G401.6 (cell line): ENCODE results near the gene SLC38A3.

Experiments
- FAIRE-seq: peaks from 2 replicates; lab custom pipeline; 2012; peaks lifted over from hg19 to GRCh38; lab: Jason Lieb, UNC

Gene SLC38A3

DNA sequence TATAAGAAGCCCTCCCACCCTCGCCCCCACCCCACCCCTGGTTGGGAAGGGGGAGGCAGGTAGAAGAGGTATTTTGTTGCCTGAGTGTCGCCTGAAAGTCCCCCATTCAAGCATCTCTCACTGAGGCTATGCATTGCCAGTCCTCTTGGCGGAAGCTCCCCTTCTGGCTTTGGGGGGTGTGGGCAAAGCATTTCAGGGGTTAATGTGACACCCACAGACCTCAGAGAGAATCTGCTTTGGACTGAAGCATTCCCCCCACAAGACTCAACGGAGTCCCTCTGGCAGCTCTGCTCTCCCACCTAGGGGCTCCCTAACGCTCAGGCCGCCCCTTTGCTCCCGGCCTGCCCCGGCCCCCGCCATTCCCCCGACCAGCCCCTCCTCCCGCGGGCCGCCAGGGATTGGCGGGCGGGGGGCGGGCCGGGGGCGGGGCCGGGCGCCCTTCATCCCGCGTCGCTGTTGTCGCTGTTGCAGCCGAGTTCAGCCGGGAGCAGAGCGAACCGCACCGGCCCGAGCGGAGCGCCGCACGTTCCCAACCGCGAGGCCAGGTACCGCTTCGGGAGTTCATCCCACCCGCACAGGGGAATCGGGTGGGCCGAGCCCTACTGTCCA lies at the start of gene SLC38A3:
SLC38A3 (plus strand) TSS at position 468 of the 609 bp plus-strand sequence. CDS start 8,929 bp downstream, outside the sequence.
- FAIRE-seq: no peak

DNA sequence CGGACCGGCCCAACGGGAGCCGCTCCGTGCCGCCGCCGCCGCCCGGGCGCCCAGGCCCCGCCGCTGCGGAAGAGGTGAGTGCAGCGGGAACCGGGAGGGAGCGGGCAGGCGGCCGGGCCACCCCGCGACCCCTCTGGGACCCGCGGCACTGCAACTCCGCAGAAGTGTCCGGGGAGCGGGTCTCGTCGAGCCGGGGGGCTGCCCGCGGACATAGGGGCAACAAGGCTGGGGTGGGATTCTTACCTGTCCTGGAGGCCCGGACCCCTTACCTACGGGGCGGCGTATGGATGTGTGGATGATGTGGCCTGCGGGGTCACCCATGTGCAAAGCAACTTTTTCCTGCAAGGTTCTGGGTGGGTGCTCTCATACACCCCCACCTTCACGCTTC lies 49.6 kb upstream of the SLC38A3 start:
- FAIRE-seq: no peak

DNA sequence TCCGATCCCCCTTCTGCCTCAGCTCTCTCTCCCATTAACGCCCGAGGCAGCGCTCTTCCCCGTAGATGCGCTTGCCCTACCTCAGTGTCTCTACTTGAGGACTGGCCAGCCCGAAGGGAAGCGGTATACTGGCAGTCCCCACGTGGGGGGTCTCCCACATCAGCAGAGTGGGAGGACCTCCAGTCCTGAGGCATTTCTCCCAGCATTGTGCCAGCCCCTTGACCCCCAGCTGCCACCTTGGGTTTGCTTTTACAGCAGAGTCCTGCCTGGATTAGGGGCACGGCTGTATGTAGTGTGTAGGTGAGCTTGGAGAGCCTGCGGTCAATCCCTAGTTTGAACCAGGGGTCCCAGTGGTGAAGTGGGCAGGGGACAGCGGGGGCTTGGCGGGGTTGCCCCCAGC lies 49.2 kb upstream of the SLC38A3 start:
- no peak for FAIRE-seq

DNA sequence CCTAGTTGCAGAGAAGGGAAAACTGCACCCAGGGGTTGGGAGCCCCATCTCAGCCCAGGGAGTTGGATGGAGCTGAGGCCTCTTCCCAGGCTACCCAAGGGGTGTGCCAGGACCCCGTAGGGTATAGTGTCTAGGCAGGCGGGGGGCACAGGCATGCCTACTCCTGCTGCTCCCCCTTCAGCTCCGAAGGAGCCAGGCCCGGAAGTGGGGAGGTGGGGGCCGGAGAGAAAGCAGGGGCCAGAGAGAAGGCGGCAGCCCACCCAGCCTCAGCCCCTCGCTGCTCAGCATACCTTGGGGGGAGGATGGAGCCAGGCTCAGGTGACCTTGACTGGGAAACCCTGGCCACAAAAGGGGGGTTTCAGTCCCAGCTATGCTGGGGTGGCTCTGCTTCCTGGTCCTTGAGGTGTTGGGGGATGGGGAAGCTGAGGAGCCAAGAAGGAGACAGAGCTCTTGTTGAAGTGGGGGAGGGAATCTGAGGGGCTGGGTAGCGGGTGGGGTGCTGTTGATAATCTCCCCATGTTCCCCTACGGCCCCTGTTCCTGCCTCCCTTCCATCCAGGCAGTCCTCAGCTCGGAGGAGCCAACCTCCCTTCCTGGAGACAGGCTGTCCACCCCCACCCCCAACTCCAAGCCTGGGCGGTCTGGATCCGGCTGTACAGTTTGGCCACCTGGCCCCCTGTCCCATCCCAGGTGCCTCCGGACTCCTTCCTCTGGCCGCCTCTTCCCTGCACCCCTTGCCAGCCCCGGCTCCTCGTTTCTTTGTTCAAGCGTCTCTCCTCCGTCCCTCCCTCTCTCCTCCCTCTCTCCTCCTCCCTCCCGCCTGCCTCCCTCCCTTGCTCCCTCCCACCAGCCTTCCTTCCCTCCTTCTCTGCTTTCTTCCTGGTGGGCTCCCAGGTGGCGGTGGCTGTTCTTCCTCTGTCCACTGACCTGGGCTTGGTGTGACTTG lies 48.2 kb upstream of the SLC38A3 start:
- FAIRE-seq: peak; percentile 39

DNA sequence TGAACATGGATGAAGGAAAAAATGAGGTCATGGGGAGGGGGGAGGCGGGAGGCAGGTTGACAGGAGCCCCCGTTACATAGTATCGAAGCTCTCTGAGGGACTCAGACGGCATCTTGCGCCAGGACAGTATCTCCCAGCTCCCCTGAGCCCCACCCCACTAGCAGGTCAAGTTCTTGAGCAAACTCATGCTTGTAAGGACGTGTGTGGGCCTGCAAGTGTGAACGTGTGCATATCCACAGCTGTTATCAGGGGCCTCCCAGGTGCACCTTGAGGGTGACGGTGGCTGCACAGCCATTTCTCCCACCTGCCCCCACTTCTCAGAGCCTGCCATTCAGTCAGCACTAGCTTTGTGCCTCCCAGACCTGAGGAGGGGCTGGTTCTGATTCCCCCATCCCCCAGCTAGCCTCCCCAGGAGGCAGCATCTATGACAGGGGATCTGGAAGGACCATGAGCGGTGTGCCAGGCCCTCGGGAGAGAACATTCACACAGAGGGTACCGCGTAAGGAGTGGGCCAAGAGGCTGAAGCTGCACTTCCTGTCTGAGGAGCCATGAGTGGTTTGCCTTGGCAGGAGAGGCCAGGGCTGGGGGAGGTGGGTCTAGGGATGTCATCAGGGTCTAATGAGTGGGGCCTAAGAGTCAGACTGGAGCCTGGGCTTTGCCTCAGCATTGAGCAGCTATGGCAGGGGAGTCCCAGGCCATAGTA lies 47.1 kb upstream of the SLC38A3 start:
- FAIRE-seq: no peak

DNA sequence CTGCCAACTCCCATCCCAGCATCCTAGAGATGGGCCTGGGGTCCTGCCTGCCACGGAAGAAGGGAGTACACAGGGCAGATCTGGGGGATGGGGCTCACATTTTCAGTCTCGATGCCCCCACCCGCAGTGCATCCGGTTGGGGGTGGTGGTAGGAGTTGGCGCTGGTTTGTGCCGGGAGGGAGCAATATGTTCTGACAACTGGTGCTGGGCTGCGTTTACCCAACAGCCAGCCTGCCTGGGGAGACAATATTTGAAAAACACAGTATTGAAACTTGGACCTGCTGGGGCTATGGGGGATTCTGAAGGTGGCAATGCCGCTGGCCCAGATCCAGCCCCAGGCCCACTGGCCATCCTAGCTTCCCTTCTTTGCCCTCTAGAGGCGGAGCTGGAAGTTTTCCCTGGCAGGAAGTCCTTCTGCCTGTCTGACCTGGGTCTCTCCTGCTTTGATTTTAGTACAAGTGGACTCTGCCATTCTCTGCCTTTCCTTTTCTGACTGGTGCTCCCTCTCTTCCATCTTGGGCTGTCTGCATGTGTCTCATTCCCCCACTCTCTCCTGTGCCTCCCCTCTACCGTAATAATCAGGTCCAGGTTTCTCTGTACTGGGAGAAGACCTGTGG lies 46.4 kb upstream of the SLC38A3 start:
- no peak for FAIRE-seq

DNA sequence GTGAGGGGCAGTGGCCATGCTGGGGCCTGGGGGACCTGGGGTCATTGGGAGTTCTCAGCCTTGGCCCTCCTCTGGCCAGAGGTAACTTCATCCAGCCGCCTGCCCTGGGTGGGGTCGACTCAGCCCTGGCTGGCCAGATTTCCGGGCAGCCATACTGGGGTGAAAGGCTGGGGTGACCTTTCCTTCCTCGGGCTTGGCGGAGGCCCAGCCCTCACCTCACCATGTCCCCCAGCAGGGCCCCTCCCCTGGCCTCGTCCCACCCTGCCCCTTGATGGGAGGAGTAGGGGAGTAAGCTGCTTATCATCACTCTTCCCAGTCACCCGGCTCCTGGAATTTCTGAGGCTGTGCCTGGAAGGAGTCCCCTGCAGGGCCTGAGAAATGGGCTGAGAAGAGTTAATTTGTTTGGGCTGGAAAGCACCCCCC lies 44.5 kb upstream of the SLC38A3 start:
- FAIRE-seq: no peak

DNA sequence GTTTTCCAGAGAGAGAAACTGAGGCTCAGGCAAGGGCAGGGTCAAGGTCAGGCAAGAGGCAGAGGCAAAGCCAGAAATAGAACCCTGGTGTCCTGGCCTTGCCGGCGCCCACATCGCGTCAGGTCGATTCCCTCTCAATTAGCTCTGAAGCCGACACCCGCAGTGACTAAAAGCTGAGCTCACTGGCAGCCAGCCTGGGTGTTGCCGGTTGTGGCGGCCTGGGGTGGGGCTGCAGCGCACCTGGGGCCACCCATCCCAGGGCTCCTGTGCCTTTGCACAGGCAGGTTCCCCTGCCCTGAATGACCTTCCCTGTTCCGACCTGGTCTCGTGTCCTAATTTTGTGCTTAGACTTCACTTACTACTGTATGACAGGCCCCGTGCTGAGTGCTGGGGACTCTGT lies 43.8 kb upstream of the SLC38A3 start:
- FAIRE-seq: no peak

DNA sequence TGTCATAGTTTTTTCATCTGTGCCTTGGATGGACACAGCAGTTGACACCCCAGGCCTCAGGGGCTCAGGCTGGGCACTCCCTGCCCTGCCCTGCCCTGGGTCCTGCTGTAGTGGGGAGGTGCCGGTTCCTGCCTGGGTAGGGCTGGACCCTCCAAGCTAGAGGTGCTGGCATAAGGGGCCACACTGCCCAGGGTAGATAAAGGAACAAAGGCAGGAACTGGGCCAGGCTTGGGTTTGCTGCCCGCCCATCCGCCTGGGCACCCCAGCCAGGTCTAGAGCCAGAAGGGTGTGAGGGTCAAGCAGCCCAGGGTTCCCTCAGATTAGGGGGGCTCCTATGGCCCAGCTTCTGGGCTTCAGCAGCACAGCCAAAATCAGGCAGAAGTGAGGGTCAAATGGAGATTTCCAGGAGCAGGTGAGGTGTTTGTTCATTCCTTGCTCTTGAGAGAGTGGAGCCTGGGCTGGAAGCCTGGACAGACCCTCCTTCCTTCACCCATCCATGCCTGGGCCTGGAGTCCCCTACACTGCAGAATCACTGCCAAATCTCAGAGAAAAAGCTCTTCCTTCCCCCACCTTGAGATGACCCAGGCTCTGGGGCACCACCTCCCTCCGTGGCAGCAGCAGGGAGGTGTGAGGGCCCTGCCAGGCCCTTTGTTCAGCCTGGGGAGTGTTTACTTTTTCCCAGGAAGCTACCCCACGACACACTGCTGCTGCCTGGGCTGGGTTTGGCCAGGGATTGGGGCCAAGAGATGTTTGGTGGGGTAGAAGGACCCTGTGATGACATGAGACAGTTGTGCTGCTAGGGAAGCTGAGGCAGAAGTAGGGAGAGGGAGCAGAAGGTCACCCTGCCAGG lies 42.8 kb upstream of the SLC38A3 start:
- FAIRE-seq: no peak

DNA sequence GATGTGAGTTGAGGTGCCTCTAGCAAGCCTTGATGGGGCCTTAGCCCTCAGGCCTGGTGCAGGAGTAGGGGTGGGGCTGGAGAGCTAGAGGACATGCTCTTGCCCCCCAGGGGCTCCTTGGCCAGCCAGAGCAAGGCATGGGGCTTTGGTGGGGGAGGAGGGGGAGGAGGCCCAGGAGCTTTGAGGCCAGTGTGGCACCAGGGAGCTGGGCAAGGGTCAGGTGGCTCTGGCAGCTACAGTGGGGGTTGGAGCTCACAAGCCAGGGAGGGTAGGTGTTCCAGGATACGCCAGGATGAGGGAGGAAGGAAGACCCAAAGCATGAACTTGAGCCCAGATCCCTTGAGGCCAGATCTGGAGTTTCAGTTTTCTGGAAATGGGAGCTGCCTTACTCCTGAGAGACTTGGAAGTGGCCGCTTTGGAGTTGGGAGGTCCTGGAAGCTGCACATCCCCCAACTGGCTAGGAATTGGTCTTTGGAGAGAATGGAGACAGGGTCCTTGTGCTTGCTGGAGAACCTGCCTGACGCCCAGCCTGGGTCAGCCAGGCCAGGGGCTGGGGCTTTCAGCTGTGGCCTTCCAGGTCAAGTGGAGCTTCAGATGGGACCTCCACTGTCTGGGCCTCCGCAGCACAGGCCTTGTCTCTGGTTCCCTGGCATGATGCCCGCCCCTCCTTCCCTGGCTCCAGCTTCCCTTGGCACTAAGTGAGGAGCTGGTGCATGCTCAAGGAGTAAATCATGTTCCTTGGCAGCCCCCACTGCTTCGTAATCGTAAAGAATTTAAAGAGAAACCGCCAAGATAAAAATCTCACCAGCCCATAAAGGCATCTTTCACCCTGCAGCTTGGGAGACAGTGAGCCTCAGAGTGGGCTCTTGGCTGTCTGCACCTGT lies 41.3 kb upstream of the SLC38A3 start:
- no peak for FAIRE-seq

DNA sequence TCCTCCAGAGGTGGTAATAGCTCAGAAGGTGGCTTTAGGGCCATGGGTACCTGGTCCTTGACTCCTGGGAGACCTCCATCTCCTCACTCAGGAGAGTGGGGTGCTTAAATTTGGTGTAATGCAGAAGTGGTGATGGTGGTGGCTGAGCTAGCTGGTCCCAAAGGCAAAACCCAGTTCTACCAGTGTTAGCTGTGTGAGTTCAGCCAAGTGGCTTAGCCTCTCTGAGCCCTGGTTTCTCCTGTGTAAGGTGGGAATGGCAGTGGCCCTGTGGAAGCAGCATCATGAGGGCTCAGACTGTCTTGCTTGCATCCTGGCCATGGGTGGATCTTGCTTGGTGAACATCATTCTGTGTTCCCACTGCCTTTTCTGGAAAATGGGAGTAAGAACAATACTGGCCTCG lies 40.6 kb upstream of the SLC38A3 start:
- FAIRE-seq: no peak

DNA sequence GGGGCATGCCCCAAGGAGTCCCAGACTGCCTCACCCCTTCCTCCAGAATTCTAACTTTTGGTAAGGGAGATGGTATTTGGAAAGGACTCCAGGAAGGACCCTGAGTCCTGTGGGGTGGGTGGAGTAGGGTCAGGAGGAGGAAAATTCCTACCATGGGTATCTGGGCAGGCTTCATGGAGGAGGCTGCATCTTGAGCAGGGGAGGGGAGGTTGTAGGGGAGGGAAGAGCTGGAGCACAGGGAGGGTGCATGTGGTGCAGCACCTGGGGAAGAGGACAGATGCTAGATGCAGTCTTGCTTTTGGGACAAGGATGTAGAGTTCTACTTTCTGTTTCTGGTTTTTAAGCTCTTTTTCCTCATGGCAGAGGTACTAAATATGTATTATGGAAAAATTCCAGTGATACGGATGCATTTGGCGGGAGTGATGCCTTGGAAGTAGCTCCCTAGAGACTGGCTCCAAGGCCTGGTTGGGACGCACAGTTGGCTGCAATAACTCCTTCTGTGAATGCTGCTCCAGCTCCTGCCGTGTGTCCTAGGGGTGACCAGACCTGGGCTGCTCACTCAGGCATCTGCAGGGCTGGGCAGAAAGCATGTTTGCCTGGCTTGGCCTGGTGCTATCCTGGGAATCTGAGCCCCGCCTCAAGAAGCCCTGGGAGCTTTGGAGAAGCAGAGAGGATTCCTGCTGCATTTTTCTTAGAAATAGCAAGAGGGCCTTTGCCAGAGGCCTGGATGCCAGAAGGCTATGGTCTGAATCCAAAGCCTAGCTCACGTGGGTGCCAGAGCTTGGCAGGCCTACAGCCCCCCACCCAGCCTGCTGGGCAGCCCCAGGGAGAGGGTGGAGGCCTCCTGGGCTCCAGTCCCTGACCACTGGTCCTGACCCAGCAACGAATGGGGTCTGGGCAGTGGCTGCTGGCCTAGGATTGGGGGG lies 39.8 kb upstream of the SLC38A3 start:
- FAIRE-seq: peak; percentile 85

DNA sequence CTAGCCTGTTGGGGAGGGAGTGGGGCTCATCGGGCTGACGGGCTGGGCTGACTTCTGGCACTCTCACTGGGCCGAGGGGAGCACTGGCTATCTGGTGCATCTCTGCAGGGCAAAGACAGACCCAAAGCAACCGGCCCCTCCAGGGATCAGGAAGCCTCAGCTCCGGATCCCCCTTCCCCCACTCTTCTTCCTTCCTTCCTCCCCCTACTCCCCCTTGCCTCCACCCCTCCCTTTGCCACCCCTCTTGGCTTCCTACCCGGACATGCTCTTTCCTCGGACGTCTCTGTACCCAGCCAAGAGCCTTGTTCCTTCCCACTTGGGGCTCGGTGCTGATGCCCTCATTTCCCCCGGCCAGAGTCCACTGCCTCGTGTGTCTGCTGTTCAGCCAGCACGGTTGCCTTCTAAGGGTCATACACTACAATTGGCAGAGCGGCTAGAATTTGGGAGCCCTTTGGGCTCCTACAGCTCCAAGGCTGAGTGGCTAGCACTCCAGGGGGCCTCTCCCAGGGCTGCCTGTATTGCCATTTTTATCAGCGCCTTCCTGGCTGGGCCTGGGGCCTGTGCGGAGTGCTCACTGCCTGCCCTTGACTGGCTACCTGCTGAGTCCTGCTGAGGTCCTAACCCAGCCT lies 39.0 kb upstream of the SLC38A3 start:
- FAIRE-seq: no peak

DNA sequence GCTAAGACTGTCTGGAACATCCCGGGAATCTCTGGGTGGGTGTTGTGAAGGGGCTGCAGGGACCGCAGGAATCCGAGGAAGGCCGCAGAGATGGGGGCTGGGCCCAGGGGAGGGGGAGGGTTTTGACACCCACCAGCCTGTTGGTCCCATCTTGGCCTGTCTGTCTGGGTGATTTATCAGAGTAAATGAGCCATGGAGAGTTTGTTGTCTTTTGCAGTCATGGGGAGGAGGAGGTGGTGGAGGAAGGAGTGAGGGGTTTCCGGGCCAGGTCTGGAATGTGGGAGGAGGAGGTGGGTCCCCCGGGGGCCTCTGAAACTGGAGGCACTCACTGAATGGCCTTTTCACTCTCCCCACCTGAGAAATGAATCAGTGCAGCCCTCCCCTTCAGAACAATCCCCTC lies 38.5 kb upstream of the SLC38A3 start:
- FAIRE-seq: no peak

DNA sequence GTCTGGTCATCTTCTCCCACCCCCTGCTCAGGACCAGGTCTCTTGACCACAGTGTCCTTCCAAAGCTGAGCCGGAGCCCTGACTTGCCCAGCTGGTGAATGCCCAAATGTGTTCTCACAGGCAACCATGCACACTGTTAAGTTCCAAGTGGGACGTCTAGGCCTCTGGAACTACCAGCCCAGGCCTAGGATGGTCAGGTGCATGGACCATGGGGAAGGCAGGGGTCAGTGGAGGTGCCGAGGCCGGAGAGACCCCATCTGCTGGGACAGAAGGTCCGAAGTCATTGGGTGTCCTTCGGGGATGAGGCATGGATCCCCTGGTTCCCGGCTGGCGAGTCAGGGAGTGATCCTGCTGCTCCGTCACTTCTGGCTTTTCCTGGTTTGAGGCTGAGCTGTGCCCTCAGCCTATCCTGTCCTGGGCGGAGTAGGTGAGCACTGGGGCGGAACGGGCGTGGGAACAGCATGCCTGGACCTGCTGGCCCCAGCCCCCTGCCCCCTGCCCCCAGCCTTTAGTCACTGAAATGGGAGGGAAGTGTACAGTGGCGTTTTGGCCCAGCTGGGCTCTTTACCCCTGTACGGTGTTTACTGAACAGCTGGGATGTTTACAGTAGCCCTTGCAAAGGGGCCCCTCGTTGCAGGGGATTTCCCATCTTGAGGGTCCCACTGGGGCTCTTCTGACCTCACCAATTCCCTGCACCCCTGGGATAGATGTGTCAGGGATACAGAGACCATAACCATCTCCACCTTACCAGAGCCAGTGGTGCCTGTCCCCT lies 37.8 kb upstream of the SLC38A3 start:
- FAIRE-seq: no peak

DNA sequence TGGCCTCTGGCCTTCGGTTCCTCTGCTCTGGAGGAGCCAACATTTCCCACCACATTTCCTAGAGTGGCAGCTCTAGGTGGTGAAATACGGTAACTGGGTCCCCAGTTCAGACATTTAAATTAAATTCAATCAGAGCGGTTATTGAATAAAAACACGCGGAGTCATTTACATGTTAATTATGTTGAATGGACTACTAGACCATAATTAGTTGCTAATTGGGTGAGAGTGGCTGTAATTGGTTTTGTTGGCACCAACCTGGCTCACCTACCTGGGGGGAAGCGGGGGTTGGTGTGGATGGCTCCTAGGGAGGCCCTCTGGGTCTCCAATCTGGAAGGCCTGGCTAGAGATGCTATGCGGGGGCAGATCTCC lies 37.2 kb upstream of the SLC38A3 start:
- peak; percentile 33 for FAIRE-seq

DNA sequence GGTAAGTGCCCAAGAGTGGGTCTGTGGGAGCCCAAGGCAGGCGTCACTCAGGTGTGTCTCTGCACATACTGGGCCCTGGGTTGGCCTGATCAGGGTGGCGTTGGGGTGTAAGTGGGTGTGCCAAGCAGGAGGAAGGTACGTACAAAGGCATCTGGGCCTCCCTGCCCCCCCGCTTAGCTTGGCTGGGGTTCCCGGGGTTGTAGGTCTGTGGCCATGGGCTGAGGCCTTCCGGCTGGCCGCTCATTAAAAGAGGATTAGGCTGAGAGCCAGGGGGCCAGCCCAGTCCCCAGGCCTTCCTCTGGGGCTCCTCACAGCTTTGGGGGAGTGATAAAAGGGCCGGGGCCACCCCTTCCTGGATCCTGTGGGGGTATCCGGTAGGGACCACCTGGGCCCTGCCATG lies 36.7 kb upstream of the SLC38A3 start:
- FAIRE-seq: no peak

DNA sequence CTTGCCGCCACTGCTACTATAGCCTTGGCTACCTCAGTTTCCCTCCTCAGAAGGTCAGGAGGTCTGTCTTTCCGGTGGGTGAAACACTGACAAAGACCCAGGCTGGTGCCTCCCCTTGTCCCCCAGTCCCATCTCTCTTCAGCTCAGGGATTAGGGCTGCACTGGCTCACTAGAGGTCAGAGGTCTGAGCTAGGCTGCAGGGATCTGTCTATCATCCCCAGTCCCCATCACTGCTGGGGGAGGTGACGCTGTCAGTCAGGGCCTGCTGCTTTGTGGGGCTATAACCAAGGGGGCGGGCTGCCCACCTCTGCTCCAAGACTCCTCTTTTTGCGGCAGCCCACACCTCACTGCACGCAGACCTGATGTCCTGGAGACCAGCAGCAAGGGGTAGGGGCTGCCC lies 36.3 kb upstream of the SLC38A3 start:
- no peak for FAIRE-seq
